GM18526 (cell line): ENCODE measurements around the gene NRF1.

Source experiments
- POLR2A ChIP-seq: IDR thresholded peaks from 3 replicates; pipeline ENCODE4 v1.6.1; 2011; ENCODE audit not compliant: insufficient read length; ENCODE audit errors: extremely low read depth

NRF1 gene

GRCh38 chr7:129767120-129768015 is 155.8 kb downstream of the NRF1 start:
- TF ChIP-seq POLR2A = no peak

GRCh38 chr7:129768614-129769399 is 157.3 kb downstream of the NRF1 start:
- no peak for TF ChIP-seq POLR2A

GRCh38 chr7:129769400-129769774 is 157.9 kb downstream of the NRF1 start:
- no peak for TF ChIP-seq POLR2A

GRCh38 chr7:129769866-129770808 is 158.6 kb downstream of the NRF1 start:
- no peak for TF ChIP-seq POLR2A

GRCh38 chr7:129771201-129771927 is 159.8 kb downstream of the NRF1 start:
- TF ChIP-seq POLR2A = no peak

GRCh38 chr7:129771928-129772479 is 160.5 kb downstream of the NRF1 start:
- no peak for TF ChIP-seq POLR2A

GRCh38 chr7:129772646-129773280 is 161.2 kb downstream of the NRF1 start:
- TF ChIP-seq POLR2A = no peak

- no peak for TF ChIP-seq POLR2A
Measured at GRCh38 chr7:129773328-129773731, 161.8 kb downstream of the NRF1 start.

GRCh38 chr7:129773871-129774270 is 162.4 kb downstream of the NRF1 start:
- no peak for TF ChIP-seq POLR2A

- TF ChIP-seq POLR2A = no peak
Measured at GRCh38 chr7:129774359-129774758, 162.8 kb downstream of the NRF1 start.

- TF ChIP-seq POLR2A = no peak
Measured at GRCh38 chr7:129774871-129775694, 163.6 kb downstream of the NRF1 start.

- no peak for TF ChIP-seq POLR2A
Measured at GRCh38 chr7:129775695-129776361, 164.3 kb downstream of the NRF1 start.
